H1 (cell line): ENCODE results near the gene ZBP1. TPM values are rescaled to one million over a fixed set of nuclear protein-coding genes. Genes with fewer than 3 reads are reported as not detected.

Experiments used
- CTCF ChIA-PET: fragments of 300-600 bp; sonication (Branson Sonifier 250); formaldehyde crosslinking; loops from one replicate; lab custom pipeline; 2021; ENCODE audit not compliant: partially characterized antibody; lab: Charles Lee
- POLR2A ChIA-PET: fragments of 300-600 bp; sonication (Branson Sonifier 250); formaldehyde crosslinking; loops from one replicate; lab custom pipeline; 2021; ENCODE audit warnings: inconsistent platforms; ENCODE audit not compliant: partially characterized antibody; lab: Charles Lee
- DNase-seq, 2 experiments: peaks; one replicate each; pipeline versions ENCODE4 v3.0.0 to v3.0.0-alpha.2; 2010 to 2022; ENCODE audit warnings: low spot score in 2 of 2, low read depth in 1 of 2, mixed read lengths in 1 of 2
- FAIRE-seq: peaks from 2 replicates; lab custom pipeline; 2011; peaks lifted over from hg19 to GRCh38; lab: Jason Lieb, UNC
- H2AFZ ChIP-seq: 2 replicates; pipeline ENCODE4 v1.8.1; 2012; ENCODE audit warnings: low read length, inconsistent platforms
- H2AK5ac ChIP-seq: 2 replicates; pipeline ENCODE4 v1.6.1; 2013; ENCODE audit warnings: low read depth, low read length
- H2BK120ac ChIP-seq: replicated peaks from 2 replicates; pipeline ENCODE3; 2013; ENCODE audit warnings: low read depth, low read length, inconsistent platforms
- H2BK12ac ChIP-seq: 2 replicates; pipeline ENCODE4 v1.6.1; 2013; ENCODE audit warnings: low read depth, low read length
- H2BK15ac ChIP-seq: 2 replicates; pipeline ENCODE4 v1.6.1; 2013; ENCODE audit warnings: low read length
- H2BK20ac ChIP-seq: 2 replicates; pipeline ENCODE4 v1.6.1; 2013; ENCODE audit warnings: low read length
- H2BK5ac ChIP-seq: 2 replicates; pipeline ENCODE4 v1.6.1; 2013; ENCODE audit warnings: low read depth, low read length
- H3K14ac ChIP-seq: 2 replicates; pipeline ENCODE4 v1.6.1; 2013; ENCODE audit warnings: inconsistent platforms; ENCODE audit not compliant: insufficient read length
- H3K18ac ChIP-seq: 2 replicates; pipeline ENCODE4 v1.6.1; 2013; ENCODE audit warnings: low read length; ENCODE audit errors: extremely low read depth
- H3K23ac ChIP-seq: 2 replicates; pipeline ENCODE4 v1.6.1; 2013; ENCODE audit warnings: inconsistent platforms; ENCODE audit not compliant: insufficient read length
- H3K23me2 ChIP-seq: 2 replicates; pipeline ENCODE4 v1.6.1; 2013; ENCODE audit warnings: low read depth, low read length
- H3K27ac ChIP-seq: 2 replicates; pipeline ENCODE4 v1.6.1; 2011; ENCODE audit warnings: low read depth, low read length, inconsistent platforms
- H3K27me3 ChIP-seq, 4 experiments: replicated peaks in 1 of 4; 1 replicate in 1 of 4; 2 replicates in 3 of 4; pipeline versions ENCODE4 v1.6.1 to v1.8.1; 2011 to 2013; ENCODE audit warnings: low read length in 3 of 4, mild to moderate bottlenecking in 3 of 4, inconsistent platforms in 2 of 4, mixed read lengths in 2 of 4, moderate library complexity in 1 of 4; ENCODE audit not compliant: control insufficient read depth in 3 of 4, insufficient read depth in 3 of 4; ENCODE audit errors: extremely low read depth in 1 of 4
- H3K36me3 ChIP-seq, 4 experiments: 2 replicates each; pipeline versions ENCODE4 v1.6.1 to v1.8.1; 2011 to 2013; ENCODE audit warnings: mild to moderate bottlenecking in 4 of 4, low read length in 3 of 4, moderate library complexity in 2 of 4, control low read depth in 1 of 4, inconsistent platforms in 1 of 4; ENCODE audit not compliant: insufficient read depth in 4 of 4, control insufficient read depth in 2 of 4
- H3K4ac ChIP-seq: replicated peaks from 2 replicates; pipeline ENCODE3; 2013; ENCODE audit warnings: low read length, low read depth, mixed read lengths, inconsistent platforms; ENCODE audit not compliant: insufficient read length
- H3K4me1 ChIP-seq, 4 experiments: replicated peaks in 1 of 4; 1 replicate in 1 of 4; 2 replicates in 3 of 4; pipeline versions ENCODE4 v1.6.1 to v1.8.1; 2011 to 2013; ENCODE audit warnings: low read length in 3 of 4, inconsistent platforms in 2 of 4, mixed read lengths in 1 of 4; ENCODE audit not compliant: insufficient read depth in 4 of 4, control insufficient read depth in 3 of 4
- H3K4me2 ChIP-seq, 2 experiments: 2 replicates each; pipeline versions ENCODE4 v1.6.1 to v1.8.1; 2011 to 2013; ENCODE audit warnings: low read depth in 2 of 2, low read length in 2 of 2, control low read depth in 1 of 2, inconsistent platforms in 1 of 2, mild to moderate bottlenecking in 1 of 2; ENCODE audit not compliant: insufficient read depth in 1 of 2
- H3K4me3 ChIP-seq, 4 experiments: fragments of 200-600, 300-600 bp in 1 of 4; sonication (generic), shearing (Covaris generic), sonication (Bioruptor Twin) in 1 of 4; 2 replicates each; pipeline versions ENCODE4 v1.5.1 to v1.8.1; 2011 to 2016; ENCODE audit warnings: low read length in 4 of 4, low read depth in 3 of 4, control low read depth in 2 of 4, inconsistent platforms in 2 of 4, mild to moderate bottlenecking in 2 of 4, mixed read lengths in 1 of 4, moderate library complexity in 1 of 4; ENCODE audit not compliant: insufficient read depth in 2 of 4; ENCODE audit errors: extremely low read depth in 1 of 4
- H3K56ac ChIP-seq: replicated peaks from 2 replicates; pipeline ENCODE3; 2013; ENCODE audit warnings: low read depth, mild to moderate bottlenecking, mixed read lengths, low read length, inconsistent platforms; ENCODE audit not compliant: insufficient read length
- H3K79me1 ChIP-seq: 2 replicates; pipeline ENCODE4 v1.6.1; 2013; ENCODE audit warnings: low read depth, low read length, control low read depth
- H3K79me2 ChIP-seq, 2 experiments: 2 replicates each; pipeline versions ENCODE4 v1.6.1 to v1.8.1; 2012 to 2013; ENCODE audit warnings: low read length in 2 of 2, mild to moderate bottlenecking in 2 of 2, inconsistent platforms in 1 of 2; ENCODE audit not compliant: insufficient read depth in 2 of 2, control insufficient read depth in 1 of 2
- H3K9ac ChIP-seq, 4 experiments: replicated peaks in 1 of 4; 1 replicate in 1 of 4; 2 replicates in 3 of 4; pipeline versions ENCODE4 v1.6.1 to v1.8.1; 2011 to 2013; ENCODE audit warnings: low read depth in 3 of 4, low read length in 3 of 4, control low read depth in 2 of 4, mild to moderate bottlenecking in 2 of 4, moderate library complexity in 2 of 4, inconsistent platforms in 1 of 4; ENCODE audit errors: extremely low read depth in 1 of 4
- H3K9me3 ChIP-seq, 2 experiments: 2 replicates each; pipeline versions ENCODE4 v1.6.1 to v1.8.1; 2012 to 2013; ENCODE audit warnings: mild to moderate bottlenecking in 2 of 2, moderate library complexity in 2 of 2, control low read depth in 1 of 2, inconsistent platforms in 1 of 2, low read depth in 1 of 2, low read length in 1 of 2, mixed read lengths in 1 of 2; ENCODE audit not compliant: insufficient read depth in 2 of 2
- H4K20me1 ChIP-seq, 2 experiments: replicated peaks in 1 of 2; 2 replicates each; pipeline versions ENCODE3 to v1.8.1; 2011 to 2013; ENCODE audit warnings: inconsistent platforms in 2 of 2, low read length in 2 of 2, mild to moderate bottlenecking in 1 of 2; ENCODE audit not compliant: insufficient read depth in 2 of 2, control insufficient read depth in 1 of 2
- H4K5ac ChIP-seq: 2 replicates; pipeline ENCODE4 v1.6.1; 2013; ENCODE audit warnings: low read length, low read depth, mixed read lengths, inconsistent platforms; ENCODE audit not compliant: insufficient read length
- H4K8ac ChIP-seq: 2 replicates; pipeline ENCODE4 v1.8.0; 2013; ENCODE audit warnings: mild to moderate bottlenecking, moderate library complexity, low read length, inconsistent platforms; ENCODE audit not compliant: insufficient read depth; ENCODE audit errors: extremely low read depth
- H4K91ac ChIP-seq: replicated peaks from 2 replicates; pipeline ENCODE3; 2013; ENCODE audit warnings: low read length, mixed read lengths, inconsistent platforms; ENCODE audit not compliant: insufficient read length
- BACH1 ChIP-seq: IDR thresholded peaks from 2 replicates; pipeline ENCODE4 v1.6.1; 2012; ENCODE audit warnings: low read length, improper control_type of control experiment
- CBX8 ChIP-seq: fragments of 300-800, 300-1000 bp; sonication (generic); IDR thresholded peaks from 2 replicates; pipeline ENCODE4 v1.7.1; 2016; ENCODE audit warnings: low read depth, low read length, borderline replicate concordance
- CTBP2 ChIP-seq: IDR thresholded peaks from 2 replicates; pipeline ENCODE4 v1.7.0; 2011; ENCODE audit warnings: borderline replicate concordance, mild to moderate bottlenecking, moderate library complexity, mixed read lengths, low read length; ENCODE audit not compliant: insufficient read depth, insufficient read length
- CTCF ChIP-seq, 3 experiments: IDR thresholded peaks; 1 replicate in 2 of 3; 2 replicates in 1 of 3; pipeline versions ENCODE4 v1.5.1 to v1.6.1; 2011; ENCODE audit warnings: low read length in 3 of 3, mild to moderate bottlenecking in 3 of 3, inconsistent platforms in 2 of 3, low read depth in 1 of 3, moderate library complexity in 1 of 3; ENCODE audit not compliant: insufficient read depth in 1 of 3; ENCODE audit errors: control extremely low read depth in 1 of 3
- FOSL1 ChIP-seq: IDR thresholded peaks from 2 replicates; pipeline ENCODE4 v1.6.1; 2011; ENCODE audit warnings: mild to moderate bottlenecking, low read depth, low read length, moderate library complexity; ENCODE audit not compliant: insufficient read depth
- GTF2F1 ChIP-seq: IDR thresholded peaks from 2 replicates; pipeline ENCODE4 v1.6.1; 2012; ENCODE audit warnings: low read depth, low read length, improper control_type of control experiment, borderline replicate concordance
- HDAC6 ChIP-seq: IDR thresholded peaks from one replicate; pipeline ENCODE4 v1.7.1; 2012; ENCODE audit warnings: low read depth, mild to moderate bottlenecking, inconsistent platforms, low read length, moderate library complexity
- JUN ChIP-seq: IDR thresholded peaks from 2 replicates; pipeline ENCODE4 v1.6.1; 2011; ENCODE audit warnings: low read depth, mild to moderate bottlenecking, improper control_type of control experiment, low read length
- SIN3A ChIP-seq, 2 experiments: IDR thresholded peaks in 1 of 2; conservative IDR thresholded peaks in 1 of 2; 2 replicates each; pipeline ENCODE4 v1.6.1; 2011 to 2012; ENCODE audit warnings: low read length in 2 of 2, improper control_type of control experiment in 1 of 2, low read depth in 1 of 2, mild to moderate bottlenecking in 1 of 2
- SIRT6 ChIP-seq: IDR thresholded peaks from one replicate; pipeline ENCODE4 v1.7.1; 2012; ENCODE audit warnings: low read length, inconsistent platforms
- SP1 ChIP-seq: IDR thresholded peaks from 2 replicates; pipeline ENCODE4 v1.6.1; 2011; ENCODE audit warnings: low read depth, low read length
- SP2 ChIP-seq: IDR thresholded peaks from 2 replicates; pipeline ENCODE4 v1.6.1; 2012; ENCODE audit warnings: mild to moderate bottlenecking, low read length, inconsistent platforms
- whole genome bisulfite sequencing, 2 experiments: shearing (Covaris generic) in 1 of 2; methylation state at CpG; one replicate each; pipeline versions ENCODE4 v1.1.6 to v1.1.7; 2013 to 2015; ENCODE audit warnings: low lambda C conversion rate in 2 of 2, mixed read lengths in 2 of 2, inconsistent platforms in 1 of 2, low coverage in 1 of 2, missing lambda C conversion rate in 1 of 2; ENCODE audit not compliant: insufficient replicate concordance in 2 of 2, insufficient coverage in 1 of 2, insufficient read length in 1 of 2; ENCODE audit errors: extremely low coverage in 1 of 2, missing lambda C conversion rate in 1 of 2; 5-methylcytosine and 5-hydroxymethylcytosine counted together
- polyA plus RNA-seq, 7 experiments: library from polyadenylated mRNA; depleted of rRNA in 3 of 7; stranded (reverse) in 5 of 7; unstranded in 2 of 7; fragments of >200 nt in 5 of 7; fragments of 200-250 nt in 2 of 7; gene quantifications; 1 replicate in 5 of 7; 2 replicates in 1 of 7; 4 replicates in 1 of 7; pipeline versions ENCODE4 v1.2.1 to v1.2.3, GENCODE V29; 2011 to 2013; ENCODE audit warnings: missing spikeins in 2 of 7, mixed read lengths in 2 of 7
- total RNA-seq: library from RNA; stranded (reverse); fragmentation: NEBNext Ultra II Directional; extraction: Animal tissue kit (Norgen Biotek cat#: 25700); gene quantifications from 2 replicates; pipeline ENCODE4 v1.2.1, GENCODE V29; 2021

The ZBP1 gene
- total and polyA plus RNA-seq, 2 of the 8 experiments (the other 6 are each of a cell fraction or from before 2014, with no cell fraction given), result not detected

- Histone ChIP-seq H3K9ac (no peak overlapping the region), H3K23ac (no peak overlapping the region), H2BK15ac (no peak overlapping the region), H3K18ac (no peak overlapping the region), H4K8ac (no peak overlapping the region), H3K27ac (no peak overlapping the region), H2AK5ac (no peak overlapping the region), H4K5ac (no peak overlapping the region), H3K4me2 (no peak overlapping the region), H2BK120ac (no peak overlapping the region), H3K4me3 (no peak overlapping the region), H4K20me1 (no peaks in the 10 kb centered on the region), H3K27me3 (peaks cover 0 to 4% (median 0%) of the 10 kb centered on the region in 4 experiments; a peak in 4 of 7 replicates), H2BK5ac (no peak overlapping the region), H3K36me3 (no peaks in the 10 kb centered on the region), H2AFZ (no peak overlapping the region), H3K79me2 (no peaks in the 10 kb centered on the region), H2BK12ac (no peak overlapping the region), H3K56ac (no peak overlapping the region), H3K79me1 (no peaks in the 10 kb centered on the region), H3K23me2 (no peaks in the 10 kb centered on the region), H3K4me1 (peaks cover 0 to 10% (median 3%) of the 10 kb centered on the region in 4 experiments; a peak in 4 of 7 replicates), H3K9me3 (no peaks in the 10 kb centered on the region), H3K4ac (no peak overlapping the region), H4K91ac (no peak overlapping the region), H3K14ac (no peak overlapping the region), H2BK20ac (no peak overlapping the region)
- FAIRE-seq (no peak), DNase-seq (no peak)
- ChIA-PET POLR2A (interaction anchor here (1.4 kb wide), 1 partner anchor 11 kb away, joined by 3 read pairs; no protein-coding TSS in a partner anchor), CTCF (interaction anchor here (1.2 to 2.5 kb wide), 7 partner anchors 12 to 611 kb away, joined by 3 to 10 read pairs (median 4); no protein-coding TSS in a partner anchor)
- 93% methylated on average over 12 of the region's 12 CpGs; no CpG with 5 or more reads in 1 of the 2 experiments for WGBS, 2 experiments
- TF ChIP-seq SP1, result no peak
- TF ChIP-seq CTBP2, result no peak
- TF ChIP-seq CTCF (IDR thresholded peaks at IDR 0.05; ENCODE audit: control extremely low read depth in 1 of 3, insufficient read depth in 1 of 3, low read depth in 1 of 3, low read length in 3 of 3), result no peak
- no peak for TF ChIP-seq CBX8
- no peak for TF ChIP-seq SIRT6
- TF ChIP-seq JUN, result no peak
- no peak for TF ChIP-seq SIN3A (conservative IDR thresholded peaks at IDR 0.05 in 1 of 2, IDR thresholded peaks at IDR 0.05 in 1 of 2; ENCODE audit: low read depth in 1 of 2, low read length in 2 of 2)
- no peak for TF ChIP-seq SP2
- TF ChIP-seq GTF2F1, result no peak
- no peak for TF ChIP-seq HDAC6
- TF ChIP-seq BACH1, result no peak
- TF ChIP-seq FOSL1, result no peak
Observed at GRCh38 chr20:57568960-57569359, 51.3 kb downstream of the ZBP1 start.
